Suprapubic skin (tissue), 4 donors: ENCODE results near the gene KMT2B.

Source experiments
- CTCF ChIP-seq, 2 donors: fragments of 200-600 bp in 1 of 2; fragments of 450-650 bp in 1 of 2; sonication (generic) in 1 of 2; IDR thresholded peaks; one replicate each; pipeline ENCODE4 v1.5.1; 2016 to 2019; ENCODE audit warnings: antibody characterized with exemption in 2 of 2, mild to moderate bottlenecking in 1 of 2, moderate library complexity in 1 of 2
- POLR2A ChIP-seq, 2 donors: fragments of 450-650 bp; IDR thresholded peaks; one replicate each; pipeline ENCODE4 v1.6.1; 2017; ENCODE audit warnings: antibody characterized with exemption in 2 of 2, mild to moderate bottlenecking in 2 of 2, moderate library complexity in 2 of 2
- POLR2AphosphoS5 ChIP-seq, 3 donors: sonication (generic); formaldehyde crosslinking; IDR thresholded peaks; one replicate each; pipeline ENCODE4 v1.6.1; 2017; ENCODE audit warnings: antibody characterized with exemption in 3 of 3

GRCh38 chr19:35784503-35785338, 66.9 kb downstream of the KMT2B start:
- TF ChIP-seq CTCF (IDR thresholded peaks at IDR 0.05) (no peak), POLR2AphosphoS5 (IDR thresholded peaks at IDR 0.05) (no peak), POLR2A (IDR thresholded peaks at IDR 0.05) (no peak)
